Stomach (tissue), 4 donors: ENCODE measurements around the gene MYL11.
"Not testable (repeated sequence)": the region's sequence is repeated elsewhere in the genome, so short reads cannot be mapped to it uniquely, and the experiment has no call there.

Source experiments
- CTCF ChIP-seq, 7 experiments: fragments of 450-650 bp in 4 of 7; fragments of 200-600 bp in 3 of 7; sonication (generic) in 3 of 7; IDR thresholded peaks; one replicate each; pipeline ENCODE4 v1.5.1; 2016 to 2019; ENCODE audit warnings: antibody characterized with exemption in 7 of 7, control low read depth in 2 of 7, mild to moderate bottlenecking in 1 of 7
- POLR2A ChIP-seq, 4 donors: fragments of 450-650 bp; IDR thresholded peaks; one replicate each; pipeline ENCODE4 v1.6.1; 2016; ENCODE audit warnings: antibody characterized with exemption in 4 of 4, control low read depth in 2 of 4, mild to moderate bottlenecking in 1 of 4, moderate library complexity in 1 of 4
- POLR2AphosphoS5 ChIP-seq, 3 donors: sonication (generic); formaldehyde crosslinking; IDR thresholded peaks; one replicate each; pipeline ENCODE4 v1.6.1; 2016; ENCODE audit warnings: antibody characterized with exemption in 3 of 3

- TF ChIP-seq CTCF, POLR2AphosphoS5, POLR2A (IDR thresholded peaks at IDR 0.05): not testable (repeated sequence)
These were observed 35.9 kb upstream of the MYL11 start for GRCh38 chr16:30338715-30339114.
